GM12878 (cell line): ENCODE results near the gene IFI30. TPM values are rescaled to one million over a fixed set of nuclear protein-coding genes. Genes with fewer than 3 reads are reported as not detected.
"Not testable (repeated sequence)": the region's sequence is repeated elsewhere in the genome, so short reads cannot be mapped to it uniquely, and the experiment has no call there.

ENCODE experiments used
- ATAC-seq: fragments of 200-7000 bp; cut with Tn5 transposase; 3 replicates; pipeline ENCODE4 v1.9.1; 2020; ENCODE audit warnings: mild to moderate bottlenecking, moderate library complexity
- BruUV-seq: library from RNA; stranded (reverse); fragments of 400-500 nt; replicated peaks from 2 replicates; lab custom pipeline; 2021; lab: Mats Ljungman, UMichigan
- CTCF ChIA-PET: fragments of 300-600 bp; sonication (Branson Sonifier 250); formaldehyde crosslinking; extraction: SDS; loops from one replicate; lab custom pipeline; 2021; ENCODE audit warnings: inconsistent platforms; lab: Yijun Ruan, JAX
- POLR2A ChIA-PET: fragments of 350-600 bp; formaldehyde crosslinking; extraction: SDS; loops from one replicate; lab custom pipeline; 2021; ENCODE audit warnings: inconsistent platforms; lab: Charles Lee
- RAD21 ChIA-PET: fragments of 300-600 bp; sonication (Branson Sonifier 250); formaldehyde crosslinking; loops from one replicate; lab custom pipeline; 2023; ENCODE audit warnings: antibody characterized with exemption; ENCODE audit not compliant: unreplicated experiment; lab: Charles Lee
- SMC1A ChIA-PET: fragments of 300-600 bp; sonication (Branson Sonifier 250); formaldehyde crosslinking; loops from one replicate; lab custom pipeline; 2023; ENCODE audit not compliant: unreplicated experiment, uncharacterized antibody; lab: Charles Lee
- DNase-seq: peaks from one replicate; pipeline ENCODE4 v3.0.0-alpha.2; 2011; ENCODE audit warnings: low read depth, low spot score
- FAIRE-seq: peaks from 3 replicates; lab custom pipeline; 2011; peaks lifted over from hg19 to GRCh38; lab: Jason Lieb, UNC
- H2AFZ ChIP-seq: 2 replicates; pipeline ENCODE4 v1.6.0; 2011; ENCODE audit warnings: low read depth, low read length, control low read depth; ENCODE audit not compliant: control insufficient read depth
- H3K27ac ChIP-seq: 2 replicates; pipeline ENCODE4 v1.5.1; 2011; ENCODE audit warnings: control low read depth; ENCODE audit not compliant: control insufficient read depth, insufficient read depth
- H3K27me3 ChIP-seq, 2 experiments: replicated peaks in 1 of 2; 2 replicates each; pipeline versions ENCODE4 v1.6.0 to v1.6.1; 2011; ENCODE audit warnings: low read length in 1 of 2; ENCODE audit not compliant: control insufficient read depth in 2 of 2, insufficient read depth in 2 of 2
- H3K36me3 ChIP-seq, 2 experiments: 2 replicates each; pipeline ENCODE4 v1.5.1; 2011; ENCODE audit warnings: low read length in 1 of 2; ENCODE audit not compliant: control insufficient read depth in 2 of 2, insufficient read depth in 2 of 2
- H3K4me1 ChIP-seq: 2 replicates; pipeline ENCODE4 v1.6.1; 2011; ENCODE audit warnings: mild to moderate bottlenecking, low read length, moderate library complexity, mixed read lengths; ENCODE audit not compliant: control insufficient read depth, insufficient read depth
- H3K4me2 ChIP-seq: 2 replicates; pipeline ENCODE4 v1.6.0; 2011; ENCODE audit warnings: control low read depth; ENCODE audit not compliant: control insufficient read depth, insufficient read depth
- H3K4me3 ChIP-seq: fragments of 200-600 bp; sonication (generic); 2 replicates; pipeline ENCODE4 v1.5.1; 2016
- H3K79me2 ChIP-seq: 2 replicates; pipeline ENCODE4 v1.6.0; 2011; ENCODE audit warnings: low read length; ENCODE audit not compliant: control insufficient read depth, insufficient read depth
- H3K9ac ChIP-seq: 2 replicates; pipeline ENCODE4 v1.8.0; 2011; ENCODE audit warnings: low read length, control low read depth, mixed read lengths; ENCODE audit not compliant: control insufficient read depth, insufficient read depth
- H3K9me3 ChIP-seq: replicated peaks from 3 replicates; pipeline ENCODE4 v1.5.1; 2011; ENCODE audit warnings: mild to moderate bottlenecking, low read length; ENCODE audit not compliant: control insufficient read depth, insufficient read depth
- H4K20me1 ChIP-seq: 2 replicates; pipeline ENCODE4 v1.6.0; 2011; ENCODE audit not compliant: control insufficient read depth, insufficient read depth
- IKZF1 ChIP-seq: fragments of 450-650 bp; conservative IDR thresholded peaks from 2 replicates; pipeline ENCODE4 v1.6.1; 2017; ENCODE audit warnings: antibody characterized with exemption, mild to moderate bottlenecking
- NR2C2 ChIP-seq: IDR thresholded peaks from 2 replicates; pipeline ENCODE4 v1.6.1; 2011; ENCODE audit warnings: borderline replicate concordance, low read depth; ENCODE audit not compliant: control insufficient read depth, insufficient read length
- TCF3 ChIP-seq: IDR thresholded peaks from 2 replicates; pipeline ENCODE4 v1.6.1; 2012; ENCODE audit warnings: low read depth, mild to moderate bottlenecking, low read length, borderline replicate concordance; ENCODE audit not compliant: insufficient read depth
- WGBS: methylation state at CpG from one replicate; pipeline ENCODE4 v1.1.6; 2016; ENCODE audit warnings: low lambda C conversion rate; ENCODE audit not compliant: insufficient replicate concordance, insufficient coverage; ENCODE audit errors: missing lambda C conversion rate; 5-methylcytosine and 5-hydroxymethylcytosine counted together
- in situ Hi-C: fragments of 300-500 bp; cut with MboI; formaldehyde crosslinking; loops from 9 replicates; pipeline ENCODE4 v1.14.3; 2018; ENCODE audit warnings: mixed read lengths
- intact Hi-C: fragments of 100-400 bp; cut with micrococcal nuclease; formaldehyde crosslinking; loops from one replicate; pipeline ENCODE4 v1.14.2; 2022; ENCODE audit not compliant: unreplicated experiment
- polyA plus RNA-seq, 11 experiments: library from polyadenylated mRNA; depleted of rRNA in 4 of 11; unstranded in 6 of 11; stranded (reverse) in 5 of 11; fragments of >200 nt; fragmentation: Nextera tagmentation in 4 of 11; fragmentation: Illumina TruSeq in 1 of 11; extraction: Ambion mirVana in 4 of 11; extraction: Trizol in 1 of 11; gene quantifications; 1 replicate in 1 of 11; 2 replicates in 10 of 11; pipeline versions ENCODE4 v1.2.1 to v1.2.3, GENCODE V29; 2011 to 2016; ENCODE audit warnings: inconsistent platforms in 2 of 11, missing spikeins in 2 of 11, low read depth in 1 of 11
- total RNA-seq, 4 experiments: library from RNA; depleted of rRNA in 3 of 4; stranded (reverse); fragments of >200 nt in 3 of 4; fragmentation: Illumina TruSeq in 1 of 4; extraction: Trizol in 1 of 4; gene quantifications; 2 replicates each; pipeline versions ENCODE4 v1.2.1 to v1.2.3, GENCODE V29; 2013 to 2021

The IFI30 gene
- total and polyA plus RNA-seq, 10 of the 15 experiments (the other 5 are each of a cell fraction or from before 2014, with no cell fraction given), result 221 to 1,112 (median 451) TPM

DNA sequence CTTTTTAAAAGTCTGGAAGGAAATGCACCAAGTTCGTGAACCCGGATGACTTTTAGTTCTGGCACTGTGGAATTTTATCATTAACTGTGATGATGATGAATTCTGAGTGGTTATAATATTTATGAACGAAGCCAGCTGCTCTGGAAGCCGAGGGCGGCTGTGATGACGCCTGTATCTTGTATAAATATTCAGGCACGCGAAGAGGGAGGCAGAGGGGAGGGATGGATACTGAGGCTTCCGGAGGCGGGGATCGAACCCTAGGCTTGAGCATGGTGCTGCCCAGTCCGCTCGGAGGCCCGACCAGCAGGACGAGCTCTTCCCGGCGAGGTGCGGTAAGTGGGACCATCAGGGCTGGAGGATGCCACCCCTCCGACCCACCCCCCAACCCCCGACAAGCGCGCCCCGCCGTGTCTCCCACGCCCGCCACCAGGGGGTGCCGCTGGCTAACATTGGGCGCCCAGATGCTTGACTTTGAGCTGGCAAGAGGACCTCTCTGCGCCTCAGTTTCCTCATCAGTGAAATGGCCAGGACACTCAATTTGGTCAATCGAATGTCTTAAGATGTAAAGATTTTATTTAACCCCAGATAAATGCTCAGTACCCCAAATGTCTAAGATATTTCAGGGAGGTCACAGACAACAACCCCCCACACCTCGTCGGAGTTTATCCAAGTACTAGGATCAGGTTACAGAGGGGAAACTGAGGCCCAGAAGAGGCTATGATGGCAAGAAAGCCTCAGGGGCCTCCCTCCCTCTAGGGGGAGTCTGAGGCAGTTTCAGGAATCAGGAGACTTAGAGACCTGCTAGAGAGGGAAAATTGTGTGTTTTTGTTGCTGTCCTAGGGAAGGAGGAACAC is 34.7 kb downstream of the IFI30 start (continued):
- TF ChIP-seq TCF3 (no peak), NR2C2 (no peak), IKZF1 (no peak)
- TF ChIP-seq, all 136 proteins: peak for 4

DNA sequence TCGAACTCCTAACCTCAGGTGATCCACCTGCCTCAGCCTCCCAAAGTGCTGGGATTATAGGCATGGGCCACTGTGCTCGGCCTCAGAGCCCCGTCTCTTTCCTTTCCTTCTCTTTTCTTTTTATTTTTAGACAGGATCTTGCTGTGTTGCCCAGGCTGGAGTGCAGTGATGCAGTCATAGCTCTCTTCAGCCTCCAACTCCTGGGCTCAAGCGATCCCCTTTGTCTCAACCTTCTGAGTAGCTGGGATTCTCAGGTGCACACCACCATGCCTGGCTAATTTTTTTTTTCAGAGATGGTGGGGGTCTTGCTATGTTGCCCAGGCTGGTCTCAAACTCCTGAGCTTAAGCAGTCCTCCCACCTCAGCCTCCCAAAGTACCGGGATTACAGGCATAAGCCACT is 36.3 kb downstream of the IFI30 start:
- CTCF ChIA-PET, result interaction anchor here (0.6 to 11.7 kb wide), 9 partner anchors 11 to 263 kb away, joined by 3 to 213 read pairs (median 3); a partner anchor contains a TSS
- H3K9me3 ChIP-seq, H3K36me3 ChIP-seq, FAIRE-seq, DNase-seq, H3K79me2 ChIP-seq, H4K20me1 ChIP-seq, H3K4me2 ChIP-seq, H3K9ac ChIP-seq, H3K27me3 ChIP-seq, ATAC-seq, H3K27ac ChIP-seq, BruUV-seq, H3K4me1 ChIP-seq, H3K4me3 ChIP-seq, H2AFZ ChIP-seq: not testable (repeated sequence)
- RAD21 ChIA-PET, result interaction anchor here (1.0 to 8.1 kb wide), 2 partner anchors 36 to 42 kb away, joined by 3 to 175 read pairs; a partner anchor contains a TSS
- in situ Hi-C loops (loop anchor here (5.0 kb wide), 1 partner anchor 37 kb away; no protein-coding TSS in a partner anchor), intact Hi-C loops (loop anchor here (5.0 to 10.0 kb wide), 2 partner anchors 117 to 205 kb away; partner anchors contain the start of gene SSBP4)
- WGBS, result 15% methylated on average over 5 of the region's 5 CpGs
- POLR2A ChIA-PET, result interaction anchor here (0.5 to 1.0 kb wide), 4 partner anchors 15 to 60 kb away, joined by 3 to 7 read pairs (median 4); no protein-coding TSS in a partner anchor
- SMC1A ChIA-PET, result interaction anchor here (0.8 to 9.5 kb wide), 5 partner anchors 14 to 119 kb away, joined by 3 to 121 read pairs (median 4); a partner anchor contains a TSS
